ENCODE results near the gene GNB5.

GRCh38 chr15:52162260-52162659, 28.9 kb downstream of the GNB5 start:
- TF ChIP-seq POLR2AphosphoS5 (IDR thresholded peaks at IDR 0.05; ENCODE audit: borderline replicate concordance, low read depth, low read length), result no peak
- no peak for TF ChIP-seq EZH2 (IDR thresholded peaks at IDR 0.05)
- no peak for TF ChIP-seq FOXP2 (optimal IDR thresholded peaks at IDR 0.05; ENCODE audit: control extremely low read depth, extremely low read length, insufficient read depth)
